Iris pigment epithelial cell (primary cell): ENCODE measurements around the gene CHIC2.

Experiments used
- DNase-seq: peaks from one replicate; pipeline ENCODE4 v3.0.0-alpha.2; 2011; ENCODE audit warnings: low read depth

CHIC2 gene

GRCh38 chr4:54005475-54005874 is 58.9 kb downstream of the CHIC2 start:
- peak; percentile 80 for DNase-seq

- DNase-seq, result no peak
These were observed 59.9 kb downstream of the CHIC2 start for GRCh38 chr4:54004463-54004862.

DNA sequence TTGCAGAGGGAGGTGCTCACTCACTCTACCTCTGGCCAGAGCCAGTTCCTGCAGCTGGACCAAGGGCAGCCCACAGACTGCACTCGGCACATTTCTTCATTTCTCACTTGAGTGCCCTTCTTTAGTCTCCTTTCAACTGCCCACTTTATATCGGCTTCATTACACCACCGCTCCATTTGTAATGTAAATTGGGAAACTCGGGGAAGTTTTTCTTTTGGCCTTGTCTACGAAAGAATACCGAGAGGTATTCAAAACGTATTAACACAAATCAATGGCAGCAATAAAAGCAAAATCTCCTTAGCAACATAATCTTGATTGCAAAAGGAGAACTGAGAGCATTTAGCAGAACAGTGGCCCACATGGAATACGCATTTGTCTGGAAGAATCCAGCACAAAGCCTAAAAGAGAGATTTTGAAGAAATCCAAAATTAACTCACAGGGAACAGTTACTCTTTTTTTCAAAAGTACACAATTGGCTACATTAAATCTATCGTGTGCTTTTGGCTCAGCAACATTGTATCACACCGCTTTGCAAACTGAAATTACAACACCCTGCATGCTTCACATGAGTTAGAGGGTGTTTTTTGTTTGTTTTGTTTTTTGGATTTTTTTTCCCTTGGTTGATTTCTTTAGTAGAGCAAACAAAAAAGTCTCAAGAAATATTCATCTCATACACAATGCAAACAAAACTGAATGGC is 62.6 kb downstream of the CHIC2 start:
- no peak for DNase-seq

- no peak for DNase-seq
These were observed 66.5 kb downstream of the CHIC2 start for GRCh38 chr4:53997898-53998297.

DNA sequence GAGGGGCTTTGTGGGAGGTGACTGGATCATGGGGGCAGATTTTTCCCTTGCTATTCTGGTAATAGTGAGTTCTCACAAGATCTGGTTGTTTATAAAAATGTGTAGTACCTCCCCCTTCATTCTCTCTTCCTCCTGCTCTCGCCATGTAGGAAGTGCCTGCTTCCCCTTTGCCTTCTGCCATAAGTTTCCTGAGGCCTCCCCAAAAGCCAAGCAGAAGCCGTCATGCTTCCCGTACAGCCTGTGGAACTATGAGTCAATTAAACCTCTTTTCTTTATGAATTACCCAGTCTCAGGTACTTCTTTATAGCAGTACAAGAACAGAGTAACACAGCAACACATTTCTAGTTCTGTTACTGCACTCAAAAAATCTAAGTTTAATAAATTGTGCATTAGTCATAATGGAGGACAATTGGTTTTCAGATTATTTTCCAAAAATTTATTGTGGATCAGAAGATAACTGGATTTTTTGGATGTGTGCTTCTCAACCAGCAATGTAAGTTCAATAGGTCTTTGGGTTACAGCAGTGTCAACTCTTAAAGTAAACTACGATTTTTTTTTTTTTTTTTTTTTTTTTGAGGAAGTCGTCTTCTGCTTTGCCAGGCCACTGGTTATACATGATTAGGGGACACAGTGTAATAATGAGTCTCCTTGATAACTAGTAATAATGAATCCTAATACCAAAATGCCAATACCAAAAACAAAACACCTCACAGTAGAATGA is 69.9 kb downstream of the CHIC2 start:
- DNase-seq, result no peak

DNA sequence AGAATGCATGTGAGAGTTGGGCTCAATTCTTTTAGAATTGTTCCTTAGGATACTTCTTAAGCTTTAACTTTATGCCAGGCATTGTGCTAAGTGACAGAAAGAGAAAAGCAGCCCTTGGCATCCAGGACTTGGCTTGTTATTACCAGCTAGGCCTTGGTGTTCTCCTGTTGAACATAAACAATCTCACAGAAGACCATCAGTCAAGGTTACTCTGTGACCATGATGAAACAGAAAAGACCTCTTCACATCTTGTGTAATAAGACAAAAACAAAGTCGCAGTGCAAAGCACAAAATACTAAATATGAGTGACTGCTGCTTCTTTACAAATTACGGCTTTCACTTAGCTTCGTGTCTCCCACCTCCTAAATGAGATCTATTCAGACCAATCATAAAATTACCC is 71.6 kb downstream of the CHIC2 start:
- no peak for DNase-seq

DNA sequence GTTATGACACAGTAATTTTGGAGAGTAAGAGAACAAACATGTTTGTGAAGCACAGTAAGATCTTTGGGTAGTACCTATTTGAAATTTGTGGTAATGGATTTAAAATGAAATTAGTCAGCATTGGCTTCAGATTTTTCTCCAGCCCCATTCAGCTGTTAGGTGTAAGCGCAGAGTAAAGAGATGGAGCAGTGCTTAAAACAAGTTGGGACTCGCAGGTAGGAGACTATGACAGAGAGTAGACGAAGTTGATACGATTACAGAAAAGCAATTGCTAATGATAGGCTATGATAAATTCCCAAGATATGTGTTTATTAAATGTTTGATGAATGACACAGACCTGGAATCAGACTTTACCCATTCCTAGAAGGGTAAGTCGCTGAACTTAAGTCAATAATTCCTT is 72.6 kb downstream of the CHIC2 start:
- no peak for DNase-seq

DNA sequence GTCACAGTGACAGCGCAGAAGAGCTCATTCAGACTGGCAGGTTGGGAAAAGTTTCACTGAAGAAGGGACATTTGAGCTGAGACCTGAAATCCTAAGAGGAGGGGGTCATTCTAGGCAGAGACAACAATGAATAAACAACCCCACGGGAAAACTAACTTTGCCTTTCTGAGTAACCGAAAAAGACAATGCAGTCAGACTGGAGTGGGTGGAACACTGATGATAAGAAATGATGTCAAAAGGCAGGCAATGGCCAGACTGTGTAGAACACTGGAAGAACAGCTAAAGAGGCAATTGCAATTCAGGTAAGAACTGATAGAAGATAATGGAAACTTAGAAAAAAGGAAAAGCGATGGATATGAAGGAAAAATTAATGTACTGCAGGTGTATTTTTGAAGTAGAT is 73.8 kb downstream of the CHIC2 start:
- no peak for DNase-seq

GRCh38 chr4:53987761-53988171 is 76.6 kb downstream of the CHIC2 start:
- peak; percentile 77 for DNase-seq

GRCh38 chr4:53986062-53986461 is 78.3 kb downstream of the CHIC2 start:
- DNase-seq, result no peak

DNA sequence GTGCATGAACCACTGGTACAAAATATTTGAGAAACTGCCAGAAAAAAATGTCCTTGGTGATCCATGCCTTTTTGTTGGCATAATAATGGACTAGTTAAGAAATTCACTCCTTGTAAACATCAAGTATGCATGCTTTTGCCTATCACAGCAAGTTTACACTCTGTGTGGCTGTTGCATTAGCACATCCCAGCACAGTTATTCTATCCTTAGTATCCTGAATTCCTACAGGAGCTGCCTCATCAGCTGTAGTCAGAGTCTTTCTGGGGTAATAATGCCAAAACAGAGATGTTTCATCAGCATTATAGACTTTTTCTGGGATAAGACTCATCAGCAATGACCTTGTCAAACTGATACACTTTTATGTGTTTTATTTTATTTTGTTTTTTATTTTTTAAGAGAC is 82.8 kb downstream of the CHIC2 start:
- no peak for DNase-seq

DNA sequence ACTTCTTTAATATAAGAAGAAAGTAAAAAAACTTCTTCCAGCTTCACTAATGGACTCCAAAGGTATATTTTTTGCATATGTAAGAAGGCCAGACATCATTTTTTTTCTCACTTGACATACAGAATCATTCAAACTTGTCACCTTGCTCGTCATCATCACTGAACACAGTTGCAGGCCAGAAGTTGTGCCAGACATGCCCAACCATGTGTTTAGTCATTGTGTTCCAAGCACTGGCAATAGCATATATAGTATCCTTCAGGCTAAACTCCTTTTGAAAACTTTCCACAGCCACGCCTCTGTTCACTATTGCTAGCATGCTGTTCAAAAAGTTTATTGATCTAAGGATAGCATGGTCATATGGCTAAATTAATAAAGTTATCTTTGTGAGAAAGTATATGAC is 83.3 kb downstream of the CHIC2 start:
- no peak for DNase-seq

DNA sequence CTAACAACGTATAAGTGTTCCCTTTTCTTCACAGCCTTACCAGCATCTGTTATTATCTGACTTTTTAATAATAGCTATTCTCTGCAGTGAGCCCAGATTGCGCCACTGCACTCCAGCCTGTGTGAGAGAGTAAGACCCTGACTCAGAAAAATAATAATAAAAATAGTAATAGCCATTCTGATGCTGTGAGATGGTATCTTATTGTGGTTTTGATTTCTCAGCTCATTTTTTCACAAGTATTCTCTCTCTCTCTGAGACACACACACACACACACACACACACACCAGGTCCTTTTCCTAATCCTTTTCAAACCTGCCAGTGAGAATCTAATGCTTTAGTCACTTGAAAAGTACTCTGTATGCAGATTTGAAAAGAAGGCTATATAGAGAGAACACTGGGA is 89.8 kb downstream of the CHIC2 start:
- no peak for DNase-seq

DNA sequence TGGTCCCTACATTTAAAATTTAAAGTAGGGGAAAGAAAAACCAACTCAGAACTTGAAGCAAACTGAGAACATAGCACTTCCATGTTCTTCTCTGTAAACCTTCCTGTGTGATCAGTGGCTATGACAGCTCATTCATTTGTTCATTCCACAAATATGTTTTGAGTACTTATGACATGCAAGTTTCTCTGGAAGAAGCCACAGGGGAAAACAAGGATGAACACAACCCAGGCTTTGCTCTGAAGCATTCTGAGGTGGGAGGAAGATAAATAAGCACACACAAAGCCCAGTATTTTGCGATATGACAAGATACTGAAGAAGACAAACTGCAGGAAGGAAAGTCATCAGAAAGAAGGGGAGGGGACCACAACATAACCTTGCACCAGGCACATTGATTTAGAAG is 96.4 kb downstream of the CHIC2 start:
- DNase-seq, result no peak

DNA sequence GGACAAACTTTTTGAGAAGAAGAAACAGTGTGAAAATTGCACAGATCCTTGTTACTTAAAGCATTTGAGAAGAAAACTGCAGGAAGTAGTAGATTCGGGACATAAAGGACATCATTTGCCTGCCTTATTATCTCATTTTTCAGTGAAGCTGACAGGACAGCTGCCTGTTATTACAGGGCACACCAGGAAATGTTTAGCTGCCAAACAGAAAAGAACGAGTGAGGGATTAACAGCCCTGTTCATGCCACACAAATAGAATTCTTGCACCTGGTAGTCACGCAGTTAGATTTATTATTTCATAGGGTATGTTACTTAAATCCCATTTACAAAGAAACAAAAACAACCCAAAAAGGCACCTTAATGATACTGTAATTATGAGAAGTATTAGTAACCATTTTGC is 100.6 kb downstream of the CHIC2 start:
- no peak for DNase-seq

- DNase-seq, result no peak
These were observed 101.1 kb downstream of the CHIC2 start for GRCh38 chr4:53963336-53963735.

DNA sequence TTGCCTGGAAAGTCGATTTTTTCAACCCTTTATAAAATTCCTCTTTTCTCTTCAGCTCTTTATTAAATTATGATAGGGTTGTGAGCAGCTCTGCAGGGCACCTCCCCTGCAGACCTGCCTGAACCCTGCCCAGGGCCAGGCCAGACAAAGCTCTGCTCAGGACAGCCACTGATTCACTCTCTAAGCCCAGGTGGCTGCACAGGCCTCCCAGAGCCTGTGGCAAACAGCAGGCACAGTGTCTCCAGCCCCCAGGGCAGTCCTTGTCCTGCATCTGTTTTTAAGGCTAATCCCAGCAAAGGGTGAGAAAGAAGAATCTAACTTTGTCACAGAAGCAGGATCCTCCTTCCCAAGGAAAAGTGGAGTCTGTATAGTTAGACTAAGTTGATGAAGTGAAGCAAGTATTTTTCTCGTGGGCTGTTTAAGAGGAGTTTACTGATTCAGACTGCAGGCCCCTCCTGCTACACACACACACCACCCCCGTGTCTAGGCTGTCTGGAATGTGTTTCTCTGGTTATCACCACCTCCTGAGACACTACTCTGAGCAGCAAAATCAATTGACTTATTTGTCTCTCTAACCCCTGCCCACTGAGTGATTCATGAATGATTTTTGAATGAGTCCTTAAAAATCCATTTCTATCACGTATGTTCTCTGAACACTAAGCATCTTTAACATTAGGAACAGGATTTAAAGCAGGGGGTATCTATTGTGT is 101.7 kb downstream of the CHIC2 start:
- peak; percentile 90 for DNase-seq

DNA sequence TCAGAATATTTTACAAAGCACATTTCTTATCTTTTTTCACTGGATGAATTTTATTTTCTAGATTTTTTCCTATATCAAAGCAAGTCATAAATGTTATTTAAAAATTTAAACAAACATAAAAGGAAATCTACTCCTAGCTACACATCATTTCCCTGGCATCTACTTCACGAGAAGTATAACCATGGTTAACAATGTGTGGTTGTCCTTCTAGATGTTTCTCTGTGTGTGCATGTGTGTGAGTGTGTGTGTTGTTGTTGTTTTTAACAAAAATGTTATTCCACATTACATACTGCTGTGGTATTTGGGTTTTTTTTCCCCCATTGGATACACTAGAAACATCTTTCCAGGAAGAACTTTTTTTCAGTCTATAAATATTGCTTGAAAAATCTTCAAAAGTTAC is 103.1 kb downstream of the CHIC2 start:
- DNase-seq, result no peak

GRCh38 chr4:53960843-53961242 is 103.6 kb downstream of the CHIC2 start:
- no peak for DNase-seq
